ENCODE measurements around the gene PCYOX1L. TPM values are rescaled to one million over a fixed set of nuclear protein-coding genes. Genes with fewer than 3 reads are reported as not detected.

The PCYOX1L gene
- total RNA-seq, 1 experiment from 2014 or later = 7.0 TPM

DNA sequence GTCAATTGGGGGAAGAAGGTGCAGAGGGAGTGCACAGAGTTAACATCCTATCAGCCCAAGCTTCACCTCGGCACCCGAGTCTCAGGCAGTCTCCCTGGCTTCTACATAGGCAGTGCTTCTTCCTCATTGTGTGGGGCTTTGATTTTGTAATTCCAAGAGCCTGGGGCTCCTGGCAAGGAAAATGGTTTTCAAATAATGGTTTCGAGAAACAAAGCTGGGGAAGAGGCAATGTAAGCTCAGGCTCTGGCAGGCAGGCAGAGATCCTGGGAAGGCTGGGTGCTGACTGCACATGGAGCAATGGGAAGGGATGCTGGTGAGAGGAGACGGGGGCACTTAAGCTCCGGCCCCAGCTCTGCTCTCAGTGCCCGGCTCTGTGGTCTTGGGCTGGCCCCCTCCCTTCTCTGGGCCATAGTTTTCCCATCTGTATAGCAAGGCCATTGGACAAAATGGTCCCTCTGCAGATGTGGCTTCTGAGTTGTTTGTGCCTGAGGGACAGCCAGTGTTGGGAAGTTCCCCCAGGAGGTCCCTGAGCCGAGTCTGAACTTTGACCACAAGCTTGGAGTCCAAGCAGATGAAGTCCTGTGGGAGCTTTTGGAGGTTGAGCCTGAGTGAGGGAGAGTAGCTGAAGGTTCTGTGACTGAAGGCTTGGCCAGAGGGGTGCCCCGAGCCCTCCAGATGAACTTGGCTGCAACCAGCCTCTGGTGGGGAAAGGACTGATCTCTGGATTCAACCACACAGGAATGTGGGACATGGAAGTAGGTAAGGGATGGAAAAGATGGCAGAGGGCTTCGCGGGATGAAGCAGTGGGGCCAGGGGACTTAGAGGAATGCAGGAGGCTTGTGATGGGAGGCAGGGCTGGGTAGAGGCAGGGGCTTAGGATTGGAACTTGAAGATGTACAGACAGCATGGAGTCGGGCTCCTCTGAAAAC is 49.7 kb downstream of the PCYOX1L start:
- no TSS peak for BruUV-seq (replicated peaks)
- ATAC-seq (no peak), DNase-seq (ENCODE audit: low read depth, low spot score) (no peak)
- ChIA-PET POLR2A (no interaction called here), CTCF (interaction anchor here (0.6 kb wide), 1 partner anchor 154 kb away, joined by 3 read pairs; no protein-coding TSS in a partner anchor)
- Histone ChIP-seq H3K9me3 (ENCODE audit: control insufficient read depth, insufficient read depth, low read depth, low read length) (no peaks in the 10 kb centered on the region), H3K4me1 (ENCODE audit: control insufficient read depth, insufficient read depth, low read length) (no peaks in the 10 kb centered on the region), H3K36me3 (ENCODE audit: control insufficient read depth, insufficient read depth, low read length) (no peaks in the 10 kb centered on the region), H3K4me3 (ENCODE audit: low read depth in 2 of 2, low read length in 2 of 2) (peak overlapping the region in 1 of 2 experiments; percentile 22; a peak in 1 of 4 replicates), H3K27ac (ENCODE audit: low read length) (no peak overlapping the region), H3K27me3 (ENCODE audit: control insufficient read depth, insufficient read depth, low read length) (no peaks in the 10 kb centered on the region)
- intact Hi-C loops (cut with micrococcal nuclease; ENCODE audit: unreplicated experiment) = no loop called here
- TF ChIP-seq TCF7L2 (IDR thresholded peaks at IDR 0.05; ENCODE audit: low read depth, low read length) (no peak), SIN3A (IDR thresholded peaks at IDR 0.05; ENCODE audit: borderline replicate concordance, insufficient read depth, low read depth, low read length) (no peak), REST (IDR thresholded peaks at IDR 0.05; ENCODE audit: insufficient read depth in 1 of 2, low read depth in 2 of 2, low read length in 1 of 2) (no peak), CTCF (IDR thresholded peaks at IDR 0.05) (no peak), POLR2AphosphoS5 (IDR thresholded peaks at IDR 0.05; ENCODE audit: low read depth, low read length) (no peak)
- in situ Hi-C loops (cut with HindIII; ENCODE audit: low pct_unique_long_range_greater_than_20kb, low sequenced_read_pairs) = no loop called here

DNA sequence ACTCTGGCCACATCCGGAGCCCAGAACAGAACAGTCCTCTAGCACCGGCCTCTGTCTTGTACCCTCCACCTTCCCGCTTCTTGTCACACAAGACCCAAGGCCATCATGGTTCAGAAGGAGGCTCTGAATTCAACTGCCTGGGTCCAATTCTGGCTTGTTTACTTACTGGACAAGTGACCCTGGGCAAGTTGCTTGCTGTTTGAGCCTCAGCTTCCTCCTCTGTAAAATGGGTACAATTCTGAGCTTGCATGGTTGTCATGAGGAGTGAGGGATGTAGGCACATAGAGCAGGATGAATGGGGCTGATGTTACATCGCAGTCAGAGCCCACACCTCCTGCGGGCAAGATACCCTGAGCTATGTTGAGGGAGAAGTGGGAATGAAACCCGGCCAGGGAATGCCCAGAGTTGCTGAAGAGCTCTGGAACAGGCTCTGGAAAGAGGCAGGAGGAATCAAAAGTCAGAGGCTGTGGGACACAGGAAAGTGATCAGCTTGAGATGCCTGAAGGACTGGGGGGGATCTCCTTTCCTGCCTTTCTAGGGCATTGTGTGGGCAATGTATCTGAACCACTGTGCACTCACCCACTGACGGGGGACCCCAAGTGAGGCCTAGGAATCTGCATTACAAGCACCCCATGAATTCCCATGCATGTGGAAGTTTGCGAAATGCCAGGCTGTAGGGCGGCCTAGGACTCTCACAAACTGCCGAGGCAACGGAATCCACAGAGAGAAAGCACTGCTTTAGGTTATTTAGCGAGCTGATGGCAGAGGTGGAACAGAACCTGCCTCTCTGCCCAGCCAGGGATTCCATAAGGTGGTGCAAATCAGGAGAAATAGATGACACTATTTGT is 50.6 kb downstream of the PCYOX1L start:
- no peaks in the 10 kb centered on the region for H3K4me1 ChIP-seq (ENCODE audit: control insufficient read depth, insufficient read depth, low read length)
- no peak overlapping the region for H3K27ac ChIP-seq (ENCODE audit: low read length)
- H3K9me3 ChIP-seq (ENCODE audit: control insufficient read depth, insufficient read depth, low read depth, low read length) = no peaks in the 10 kb centered on the region
- in situ Hi-C loops (cut with HindIII; ENCODE audit: low pct_unique_long_range_greater_than_20kb, low sequenced_read_pairs) = no loop called here
- TF ChIP-seq REST (IDR thresholded peaks at IDR 0.05; ENCODE audit: insufficient read depth in 1 of 2, low read depth in 2 of 2, low read length in 1 of 2) (no peak), SIN3A (IDR thresholded peaks at IDR 0.05; ENCODE audit: borderline replicate concordance, insufficient read depth, low read depth, low read length) (no peak), CTCF (IDR thresholded peaks at IDR 0.05) (no peak), TCF7L2 (IDR thresholded peaks at IDR 0.05; ENCODE audit: low read depth, low read length) (no peak), POLR2AphosphoS5 (IDR thresholded peaks at IDR 0.05; ENCODE audit: low read depth, low read length) (no peak)
- ChIA-PET POLR2A (no interaction called here), CTCF (interaction anchor here (0.6 kb wide), 1 partner anchor 153 kb away, joined by 3 read pairs; no protein-coding TSS in a partner anchor)
- DNase-seq (ENCODE audit: low read depth, low spot score) (no peak), ATAC-seq (no peak)
- no TSS peak for BruUV-seq (replicated peaks)
- no peaks in the 10 kb centered on the region for H3K27me3 ChIP-seq (ENCODE audit: control insufficient read depth, insufficient read depth, low read length)
- H3K4me3 ChIP-seq (ENCODE audit: low read depth in 2 of 2, low read length in 2 of 2) = peak overlapping the region in 1 of 2 experiments; percentile 22; a peak in 1 of 4 replicates
- intact Hi-C loops (cut with micrococcal nuclease; ENCODE audit: unreplicated experiment) = no loop called here
- no peaks in the 10 kb centered on the region for H3K36me3 ChIP-seq (ENCODE audit: control insufficient read depth, insufficient read depth, low read length)
